HL-60 (cell line): ENCODE results near the gene CYTH1.

ENCODE experiments used
- GABPA ChIP-seq: IDR thresholded peaks from 2 replicates; pipeline ENCODE4 v1.6.1; 2012; ENCODE audit warnings: low read depth
- TF ChIP-seq, protein P1 (sequence below): IDR thresholded peaks from 2 replicates; pipeline ENCODE4 v1.6.1; 2012; ENCODE audit warnings: low read depth; ENCODE audit not compliant: insufficient replicate concordance
- TF ChIP-seq, protein P2 (sequence below): IDR thresholded peaks from one replicate; pipeline ENCODE4 v1.5.1; 2011; ENCODE audit warnings: low read length, control low read depth, inconsistent platforms; ENCODE audit not compliant: insufficient read depth

DNA sequence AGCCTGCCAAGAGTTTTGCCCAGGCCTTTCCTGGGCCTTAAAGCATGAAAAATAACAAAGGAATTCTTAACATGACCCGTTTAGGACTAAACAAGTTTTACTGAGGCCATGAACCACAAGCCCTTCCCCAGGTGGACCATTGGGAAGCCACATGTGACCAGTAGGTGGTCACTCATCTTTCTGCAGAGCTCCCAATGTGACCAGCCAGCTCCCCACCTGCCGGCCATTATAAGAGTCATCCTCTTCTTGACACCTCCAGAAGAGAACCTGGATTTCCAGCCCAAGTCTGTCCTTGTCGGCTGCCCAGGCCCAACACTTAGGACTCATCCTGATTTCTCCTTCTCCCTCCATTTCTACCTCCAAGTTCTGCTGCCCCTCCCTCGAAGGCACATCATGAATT, 113.2 kb downstream of the CYTH1 start:
- TF ChIP-seq, protein P1, sequence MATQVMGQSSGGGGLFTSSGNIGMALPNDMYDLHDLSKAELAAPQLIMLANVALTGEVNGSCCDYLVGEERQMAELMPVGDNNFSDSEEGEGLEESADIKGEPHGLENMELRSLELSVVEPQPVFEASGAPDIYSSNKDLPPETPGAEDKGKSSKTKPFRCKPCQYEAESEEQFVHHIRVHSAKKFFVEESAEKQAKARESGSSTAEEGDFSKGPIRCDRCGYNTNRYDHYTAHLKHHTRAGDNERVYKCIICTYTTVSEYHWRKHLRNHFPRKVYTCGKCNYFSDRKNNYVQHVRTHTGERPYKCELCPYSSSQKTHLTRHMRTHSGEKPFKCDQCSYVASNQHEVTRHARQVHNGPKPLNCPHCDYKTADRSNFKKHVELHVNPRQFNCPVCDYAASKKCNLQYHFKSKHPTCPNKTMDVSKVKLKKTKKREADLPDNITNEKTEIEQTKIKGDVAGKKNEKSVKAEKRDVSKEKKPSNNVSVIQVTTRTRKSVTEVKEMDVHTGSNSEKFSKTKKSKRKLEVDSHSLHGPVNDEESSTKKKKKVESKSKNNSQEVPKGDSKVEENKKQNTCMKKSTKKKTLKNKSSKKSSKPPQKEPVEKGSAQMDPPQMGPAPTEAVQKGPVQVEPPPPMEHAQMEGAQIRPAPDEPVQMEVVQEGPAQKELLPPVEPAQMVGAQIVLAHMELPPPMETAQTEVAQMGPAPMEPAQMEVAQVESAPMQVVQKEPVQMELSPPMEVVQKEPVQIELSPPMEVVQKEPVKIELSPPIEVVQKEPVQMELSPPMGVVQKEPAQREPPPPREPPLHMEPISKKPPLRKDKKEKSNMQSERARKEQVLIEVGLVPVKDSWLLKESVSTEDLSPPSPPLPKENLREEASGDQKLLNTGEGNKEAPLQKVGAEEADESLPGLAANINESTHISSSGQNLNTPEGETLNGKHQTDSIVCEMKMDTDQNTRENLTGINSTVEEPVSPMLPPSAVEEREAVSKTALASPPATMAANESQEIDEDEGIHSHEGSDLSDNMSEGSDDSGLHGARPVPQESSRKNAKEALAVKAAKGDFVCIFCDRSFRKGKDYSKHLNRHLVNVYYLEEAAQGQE = no peak
- TF ChIP-seq, protein P2, sequence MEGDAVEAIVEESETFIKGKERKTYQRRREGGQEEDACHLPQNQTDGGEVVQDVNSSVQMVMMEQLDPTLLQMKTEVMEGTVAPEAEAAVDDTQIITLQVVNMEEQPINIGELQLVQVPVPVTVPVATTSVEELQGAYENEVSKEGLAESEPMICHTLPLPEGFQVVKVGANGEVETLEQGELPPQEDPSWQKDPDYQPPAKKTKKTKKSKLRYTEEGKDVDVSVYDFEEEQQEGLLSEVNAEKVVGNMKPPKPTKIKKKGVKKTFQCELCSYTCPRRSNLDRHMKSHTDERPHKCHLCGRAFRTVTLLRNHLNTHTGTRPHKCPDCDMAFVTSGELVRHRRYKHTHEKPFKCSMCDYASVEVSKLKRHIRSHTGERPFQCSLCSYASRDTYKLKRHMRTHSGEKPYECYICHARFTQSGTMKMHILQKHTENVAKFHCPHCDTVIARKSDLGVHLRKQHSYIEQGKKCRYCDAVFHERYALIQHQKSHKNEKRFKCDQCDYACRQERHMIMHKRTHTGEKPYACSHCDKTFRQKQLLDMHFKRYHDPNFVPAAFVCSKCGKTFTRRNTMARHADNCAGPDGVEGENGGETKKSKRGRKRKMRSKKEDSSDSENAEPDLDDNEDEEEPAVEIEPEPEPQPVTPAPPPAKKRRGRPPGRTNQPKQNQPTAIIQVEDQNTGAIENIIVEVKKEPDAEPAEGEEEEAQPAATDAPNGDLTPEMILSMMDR = no peak
- TF ChIP-seq GABPA = no peak
